Naive thymus-derived CD8-positive, alpha-beta T cell (primary cell): ENCODE data around the gene SLAMF8. TPM values are rescaled to one million over a fixed set of nuclear protein-coding genes. Genes with fewer than 3 reads are reported as not detected.

Experiments used
- ATAC-seq, 2 donors: fragments of 150-1000 bp; cut with Tn5 transposase in 1 of 2; sonication (Bioruptor Pico), chemical (Tn5 transposase) in 1 of 2; 1 replicate in 1 of 2; 2 replicates in 1 of 2; pipeline ENCODE4 v1.10.0; 2021; ENCODE audit warnings: mild to moderate bottlenecking in 2 of 2, moderate library complexity in 2 of 2
- POLR2A ChIA-PET: fragments of 350-600 bp; sonication (Branson Sonifier 250); formaldehyde crosslinking; loops from one replicate; lab custom pipeline; 2021; ENCODE audit warnings: antibody characterized with exemption; lab: Charles Lee
- DNase-seq, 10 donors: peaks; one replicate each; pipeline versions ENCODE4 v3.0.0 to v3.0.0-alpha.2; 2020 to 2022
- H3K27ac Mint-ChIP-seq, 10 donors: one replicate each; pipeline ENCODE4 v1.8.0; 2020 to 2022; ENCODE audit warnings: mild to moderate bottlenecking in 10 of 10, mixed read lengths in 10 of 10, moderate library complexity in 4 of 10, inconsistent platforms in 1 of 10
- H3K27me3 Mint-ChIP-seq, 5 donors: one replicate each; pipeline ENCODE4 v1.8.0; 2021 to 2022; ENCODE audit warnings: mixed read lengths in 5 of 5
- H3K36me3 Mint-ChIP-seq, 3 donors: one replicate each; pipeline ENCODE4 v1.8.0; 2020 to 2022; ENCODE audit warnings: mixed read lengths in 3 of 3, mild to moderate bottlenecking in 2 of 3, inconsistent platforms in 1 of 3
- H3K4me1 Mint-ChIP-seq, 4 donors: one replicate each; pipeline ENCODE4 v1.8.0; 2021 to 2022; ENCODE audit warnings: mixed read lengths in 4 of 4
- H3K4me3 Mint-ChIP-seq, 10 donors: one replicate each; pipeline ENCODE4 v1.8.0; 2020 to 2022; ENCODE audit warnings: mild to moderate bottlenecking in 10 of 10, mixed read lengths in 10 of 10, moderate library complexity in 6 of 10, inconsistent platforms in 1 of 10
- H3K9me3 Mint-ChIP-seq, 9 donors: one replicate each; pipeline ENCODE4 v1.8.0; 2020 to 2022; ENCODE audit warnings: mixed read lengths in 9 of 9, mild to moderate bottlenecking in 3 of 9, inconsistent platforms in 1 of 9, moderate library complexity in 1 of 9
- polyA plus RNA-seq, 3 donors: library from polyadenylated mRNA; unstranded; fragments of 300-500 nt; fragmentation: Illumina TruSeq; gene quantifications; one replicate each; pipeline ENCODE4 v1.2.3, GENCODE V29; 2021
- total RNA-seq, 8 experiments: library from RNA in 2 of 8; stranded (reverse) in 2 of 8; gene quantifications; one replicate each; pipeline ENCODE4 v1.2.3 and lab custom pipeline; 2021 to 2026

Gene SLAMF8
- total and polyA plus RNA-seq, 5 experiments from 2014 or later: 0.10 to 3.0 (median 0.47) TPM

- Mint-ChIP-seq H3K27ac (peak overlapping the region in 3 of 10 donors; percentile 3 to 78 (median 9)), H3K36me3 (no peaks in the 10 kb centered on the region), H3K4me3 (no peak overlapping the region), H3K4me1 (peaks cover 11 to 26% (median 18%) of the 10 kb centered on the region in 4 donors), H3K9me3 (no peaks in the 10 kb centered on the region), H3K27me3 (peaks cover 0 to 14% (median 11%) of the 10 kb centered on the region in 5 donors)
- POLR2A ChIA-PET: no interaction called here
- DNase-seq (peak in 2 of 10 donors; percentile 8 to 13), ATAC-seq (peak in 1 of 2 donors; percentile 66)
These were observed 40.4 kb downstream of the SLAMF8 start for GRCh38 chr1:159866905-159867663.

- H3K27me3 Mint-ChIP-seq: peaks cover 0 to 15% (median 12%) of the 10 kb centered on the region in 5 donors
- no peaks in the 10 kb centered on the region for H3K36me3 Mint-ChIP-seq
- H3K9me3 Mint-ChIP-seq: no peaks in the 10 kb centered on the region
- peaks cover 11 to 26% (median 18%) of the 10 kb centered on the region in 4 donors for H3K4me1 Mint-ChIP-seq
- no peak for DNase-seq
- no peak overlapping the region for H3K4me3 Mint-ChIP-seq
- ATAC-seq: no peak
- POLR2A ChIA-PET: no interaction called here
- H3K27ac Mint-ChIP-seq: no peak overlapping the region
These were observed 41.0 kb downstream of the SLAMF8 start for GRCh38 chr1:159867664-159868026.

GRCh38 chr1:159868766-159869165, 42.1 kb downstream of the SLAMF8 start:
- Mint-ChIP-seq H3K4me1 (peaks cover 11 to 26% (median 18%) of the 10 kb centered on the region in 4 donors), H3K4me3 (no peak overlapping the region), H3K9me3 (no peaks in the 10 kb centered on the region), H3K27ac (peak overlapping the region in 4 of 10 donors; percentile 6 to 69 (median 19)), H3K36me3 (no peaks in the 10 kb centered on the region), H3K27me3 (peaks cover 0 to 20% (median 12%) of the 10 kb centered on the region in 5 donors)
- DNase-seq: no peak
- POLR2A ChIA-PET: no interaction called here
- no peak for ATAC-seq

- H3K4me1 Mint-ChIP-seq: peaks cover 11 to 26% (median 18%) of the 10 kb centered on the region in 4 donors
- no peaks in the 10 kb centered on the region for H3K36me3 Mint-ChIP-seq
- peaks cover 4 to 23% (median 10%) of the 10 kb centered on the region in 5 donors for H3K27me3 Mint-ChIP-seq
- peak overlapping the region in 2 of 10 donors; percentile 16 to 28 for H3K27ac Mint-ChIP-seq
- POLR2A ChIA-PET: no interaction called here
- ATAC-seq (peak in 1 of 2 donors; percentile 39), DNase-seq (no peak)
- H3K4me3 Mint-ChIP-seq: no peak overlapping the region
- no peaks in the 10 kb centered on the region for H3K9me3 Mint-ChIP-seq
These were observed 42.5 kb downstream of the SLAMF8 start for GRCh38 chr1:159869173-159869572.

- DNase-seq (no peak), ATAC-seq (no peak)
- H3K36me3 Mint-ChIP-seq: no peaks in the 10 kb centered on the region
- peak overlapping the region in 1 of 10 donors; percentile 37 for H3K27ac Mint-ChIP-seq
- H3K4me3 Mint-ChIP-seq: no peak overlapping the region
- H3K27me3 Mint-ChIP-seq: peaks cover 4 to 26% (median 8%) of the 10 kb centered on the region in 5 donors
- H3K9me3 Mint-ChIP-seq: no peaks in the 10 kb centered on the region
- H3K4me1 Mint-ChIP-seq: peaks cover 11 to 26% (median 18%) of the 10 kb centered on the region in 4 donors
- POLR2A ChIA-PET: no interaction called here
These were observed 42.9 kb downstream of the SLAMF8 start for GRCh38 chr1:159869607-159870006.

- Mint-ChIP-seq H3K4me3 (no peak overlapping the region), H3K27ac (peak overlapping the region in 1 of 10 donors; percentile 37), H3K4me1 (peaks cover 11 to 23% (median 18%) of the 10 kb centered on the region in 4 donors), H3K9me3 (no peaks in the 10 kb centered on the region), H3K27me3 (peaks cover 4 to 30% (median 11%) of the 10 kb centered on the region in 5 donors), H3K36me3 (no peaks in the 10 kb centered on the region)
- POLR2A ChIA-PET: interaction anchor here (0.6 kb wide), 1 partner anchor 671 kb away, joined by 3 read pairs; no protein-coding TSS in a partner anchor
- DNase-seq (no peak), ATAC-seq (no peak)
These were observed 44.0 kb downstream of the SLAMF8 start for GRCh38 chr1:159870704-159871103.

GRCh38 chr1:159872891-159873290, 46.2 kb downstream of the SLAMF8 start:
- Mint-ChIP-seq H3K27me3 (peaks cover 4 to 43% (median 11%) of the 10 kb centered on the region in 5 donors), H3K4me3 (no peak overlapping the region), H3K4me1 (peaks cover 0 to 9% (median 5%) of the 10 kb centered on the region in 4 donors), H3K9me3 (no peaks in the 10 kb centered on the region), H3K36me3 (peaks cover 0 to 7% (median 0%) of the 10 kb centered on the region in 3 donors), H3K27ac (no peak overlapping the region)
- POLR2A ChIA-PET: interaction anchor here (1.7 kb wide), 1 partner anchor 46 kb away, joined by 4 read pairs; the partner anchor contains the start of gene SLAMF8
- DNase-seq: no peak
- ATAC-seq: no peak

GRCh38 chr1:159873530-159874143, 47.0 kb downstream of the SLAMF8 start:
- no peak overlapping the region for H3K4me3 Mint-ChIP-seq
- peak overlapping the region in 1 of 10 donors; percentile 29 for H3K27ac Mint-ChIP-seq
- peaks cover 0 to 8% (median 5%) of the 10 kb centered on the region in 4 donors for H3K4me1 Mint-ChIP-seq
- H3K27me3 Mint-ChIP-seq: peaks cover 4 to 43% (median 11%) of the 10 kb centered on the region in 5 donors
- POLR2A ChIA-PET: interaction anchor here (0.5 to 1.7 kb wide), 2 partner anchors 17 to 47 kb away, joined by 4 read pairs; partner anchors contain the start of gene SLAMF8
- ATAC-seq (no peak), DNase-seq (no peak)
- peaks cover 0 to 7% (median 0%) of the 10 kb centered on the region in 3 donors for H3K36me3 Mint-ChIP-seq
- H3K9me3 Mint-ChIP-seq: no peaks in the 10 kb centered on the region

- Mint-ChIP-seq H3K27me3 (peaks cover 4 to 31% (median 10%) of the 10 kb centered on the region in 5 donors), H3K4me1 (peaks cover 0 to 2% (median 0%) of the 10 kb centered on the region in 4 donors), H3K9me3 (no peaks in the 10 kb centered on the region), H3K36me3 (peaks cover 0 to 7% (median 0%) of the 10 kb centered on the region in 3 donors), H3K4me3 (no peak overlapping the region), H3K27ac (no peak overlapping the region)
- DNase-seq (no peak), ATAC-seq (no peak)
- POLR2A ChIA-PET: no interaction called here
These were observed 51.2 kb downstream of the SLAMF8 start for GRCh38 chr1:159877695-159878444.

- Mint-ChIP-seq H3K9me3 (no peaks in the 10 kb centered on the region), H3K27ac (no peak overlapping the region), H3K27me3 (peaks cover under 1 to 25% (median 7%) of the 10 kb centered on the region in 5 donors), H3K4me3 (no peak overlapping the region), H3K4me1 (peaks cover 0 to 2% (median 0%) of the 10 kb centered on the region in 4 donors), H3K36me3 (peaks cover 0 to 7% (median 0%) of the 10 kb centered on the region in 3 donors)
- POLR2A ChIA-PET: no interaction called here
- no peak for ATAC-seq
- no peak for DNase-seq
These were observed 52.5 kb downstream of the SLAMF8 start for GRCh38 chr1:159879136-159879535.

GRCh38 chr1:159879977-159880376, 53.3 kb downstream of the SLAMF8 start:
- peaks cover 0 to 2% (median 0%) of the 10 kb centered on the region in 4 donors for H3K4me1 Mint-ChIP-seq
- POLR2A ChIA-PET: no interaction called here
- ATAC-seq: no peak
- H3K9me3 Mint-ChIP-seq: no peaks in the 10 kb centered on the region
- H3K27ac Mint-ChIP-seq: no peak overlapping the region
- H3K4me3 Mint-ChIP-seq: no peak overlapping the region
- H3K36me3 Mint-ChIP-seq: peaks cover 0 to 7% (median 0%) of the 10 kb centered on the region in 3 donors
- DNase-seq: no peak
- peaks cover 0 to 18% (median 6%) of the 10 kb centered on the region in 5 donors for H3K27me3 Mint-ChIP-seq

GRCh38 chr1:159880430-159880829, 53.8 kb downstream of the SLAMF8 start:
- POLR2A ChIA-PET: no interaction called here
- no peak overlapping the region for H3K4me3 Mint-ChIP-seq
- no peak for ATAC-seq
- H3K36me3 Mint-ChIP-seq: peaks cover 0 to 7% (median 0%) of the 10 kb centered on the region in 3 donors
- H3K27me3 Mint-ChIP-seq: peaks cover 0 to 16% (median 6%) of the 10 kb centered on the region in 5 donors
- no peak overlapping the region for H3K27ac Mint-ChIP-seq
- no peak for DNase-seq
- H3K4me1 Mint-ChIP-seq: peaks cover 0 to 2% (median 0%) of the 10 kb centered on the region in 4 donors
- no peaks in the 10 kb centered on the region for H3K9me3 Mint-ChIP-seq
